Lower lobe of right lung (tissue), 2 donors: ENCODE measurements around the gene APOBR. TPM values are rescaled to one million over a fixed set of nuclear protein-coding genes. Genes with fewer than 3 reads are reported as not detected.

Source experiments
- ATAC-seq, 2 donors: fragments of 200-7000 bp; cut with Tn5 transposase; one replicate each; pipeline ENCODE4 v1.9.1; 2020 to 2022; ENCODE audit warnings: mild to moderate bottlenecking in 2 of 2, moderate library complexity in 2 of 2
- DNase-seq: peaks from one replicate; pipeline ENCODE4 v3.0.0-alpha.2; 2020
- H3K27ac ChIP-seq: fragments of 200-600 bp; one replicate; pipeline ENCODE4 v1.8.0; 2022
- H3K27me3 ChIP-seq: fragments of 200-600 bp; one replicate; pipeline ENCODE4 v1.8.0; 2022; ENCODE audit warnings: low read depth
- H3K36me3 ChIP-seq: fragments of 200-600 bp; one replicate; pipeline ENCODE4 v1.8.0; 2022; ENCODE audit warnings: mild to moderate bottlenecking
- H3K4me1 ChIP-seq: fragments of 200-600 bp; one replicate; pipeline ENCODE4 v1.8.0; 2022
- H3K4me3 ChIP-seq: fragments of 200-600 bp; one replicate; pipeline ENCODE4 v1.8.0; 2022; ENCODE audit warnings: mild to moderate bottlenecking
- H3K9me3 ChIP-seq: fragments of 200-600 bp; one replicate; pipeline ENCODE4 v1.8.0; 2022
- intact Hi-C: fragments of 100-400 bp; cut with DNase I; formaldehyde crosslinking; loops from one replicate; pipeline ENCODE4 v1.11.0; 2022
- total RNA-seq: library from RNA; stranded (reverse); fragmentation: NEBNext Ultra II Directional; extraction: Animal tissue kit (Norgen Biotek cat#: 25700); gene quantifications from one replicate; pipeline ENCODE4 v1.2.1, GENCODE V29; 2021
- TF ChIP-seq, protein P1 (sequence below): fragments of 200-600 bp; IDR thresholded peaks from one replicate; pipeline ENCODE4 v1.8.0; 2022; ENCODE audit warnings: antibody characterized with exemption, mild to moderate bottlenecking
- donor health status: DM: no; HTN: yes; CAD: no; lungs with severe emphysema.

The APOBR gene
- total RNA-seq, 1 donor from 2014 or later: 29.2 TPM

DNA sequence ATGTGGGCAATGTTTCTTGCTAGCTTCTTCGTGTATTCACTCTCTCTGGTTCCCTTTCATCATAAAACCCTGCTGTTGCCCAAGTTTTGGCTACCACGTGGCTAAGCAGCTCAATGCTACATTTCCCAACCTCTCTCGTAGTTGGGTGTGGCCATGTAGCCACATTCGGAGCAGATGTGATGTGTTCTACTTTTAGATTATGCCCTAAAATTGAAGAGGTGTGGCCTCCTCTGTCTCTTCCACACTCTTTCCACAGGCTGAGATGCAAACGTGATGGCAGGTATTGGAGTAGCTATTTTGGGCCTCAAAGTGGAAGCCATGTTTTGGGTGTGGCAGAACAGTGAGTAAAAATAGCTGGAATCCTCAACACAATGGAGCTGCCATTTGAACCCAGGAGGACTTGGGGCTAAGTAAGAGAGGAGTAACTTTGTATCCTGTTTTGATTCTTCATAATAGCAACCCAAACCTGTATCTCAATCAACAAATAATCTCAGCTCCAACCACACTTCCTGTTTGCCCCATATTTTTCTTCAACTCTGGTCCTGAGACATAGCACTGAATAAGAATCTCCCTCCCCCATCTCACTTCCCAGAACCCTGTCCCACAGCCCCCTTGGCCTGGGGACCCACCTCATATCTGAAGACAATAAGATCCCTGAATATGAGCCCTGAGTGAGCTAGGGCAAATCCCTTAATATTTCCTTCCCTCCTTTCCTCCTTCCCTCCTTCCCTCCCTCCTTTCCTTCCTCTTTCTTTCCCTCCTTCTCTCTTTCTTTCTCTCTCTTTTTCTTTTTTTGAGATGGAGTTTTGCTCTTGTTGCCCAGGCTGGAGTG lies 40.3 kb downstream of the APOBR start:
- Histone ChIP-seq H3K4me1 (peaks cover 69% of the 10 kb centered on the region), H3K36me3 (peaks cover 15% of the 10 kb centered on the region), H3K9me3 (no peaks in the 10 kb centered on the region), H3K27ac (peak overlapping the region; percentile 62), H3K27me3 (no peaks in the 10 kb centered on the region), H3K4me3 (no peak overlapping the region)
- TF ChIP-seq, protein P1, sequence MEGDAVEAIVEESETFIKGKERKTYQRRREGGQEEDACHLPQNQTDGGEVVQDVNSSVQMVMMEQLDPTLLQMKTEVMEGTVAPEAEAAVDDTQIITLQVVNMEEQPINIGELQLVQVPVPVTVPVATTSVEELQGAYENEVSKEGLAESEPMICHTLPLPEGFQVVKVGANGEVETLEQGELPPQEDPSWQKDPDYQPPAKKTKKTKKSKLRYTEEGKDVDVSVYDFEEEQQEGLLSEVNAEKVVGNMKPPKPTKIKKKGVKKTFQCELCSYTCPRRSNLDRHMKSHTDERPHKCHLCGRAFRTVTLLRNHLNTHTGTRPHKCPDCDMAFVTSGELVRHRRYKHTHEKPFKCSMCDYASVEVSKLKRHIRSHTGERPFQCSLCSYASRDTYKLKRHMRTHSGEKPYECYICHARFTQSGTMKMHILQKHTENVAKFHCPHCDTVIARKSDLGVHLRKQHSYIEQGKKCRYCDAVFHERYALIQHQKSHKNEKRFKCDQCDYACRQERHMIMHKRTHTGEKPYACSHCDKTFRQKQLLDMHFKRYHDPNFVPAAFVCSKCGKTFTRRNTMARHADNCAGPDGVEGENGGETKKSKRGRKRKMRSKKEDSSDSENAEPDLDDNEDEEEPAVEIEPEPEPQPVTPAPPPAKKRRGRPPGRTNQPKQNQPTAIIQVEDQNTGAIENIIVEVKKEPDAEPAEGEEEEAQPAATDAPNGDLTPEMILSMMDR: no peak
- ATAC-seq (peak in 1 of 2 donors; percentile 50), DNase-seq (peak; percentile 59)
- intact Hi-C loops: no loop called here

DNA sequence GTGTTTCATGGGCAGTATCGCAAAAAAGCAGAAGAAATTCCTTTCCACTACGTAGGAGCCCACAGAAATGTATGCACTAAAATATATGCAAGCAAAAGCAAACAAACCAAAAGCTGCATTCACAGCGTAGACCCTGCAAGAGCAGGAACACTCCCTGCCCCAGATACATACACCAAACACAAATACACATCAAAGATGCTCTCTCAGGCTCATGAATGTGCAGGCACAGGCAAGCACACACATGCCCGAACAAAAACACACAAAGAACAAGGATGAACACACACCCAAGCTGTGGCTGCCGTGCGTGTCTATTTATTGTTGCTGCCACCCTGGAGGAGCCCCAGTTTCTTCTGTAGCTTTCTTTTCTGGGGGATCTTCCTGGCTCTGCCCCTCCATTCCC lies 42.6 kb downstream of the APOBR start:
- intact Hi-C loops: no loop called here
- Histone ChIP-seq H3K36me3 (peaks cover 15% of the 10 kb centered on the region), H3K27ac (peak overlapping the region; percentile 53), H3K4me1 (peaks cover 61% of the 10 kb centered on the region), H3K27me3 (no peaks in the 10 kb centered on the region), H3K4me3 (peak overlapping the region; percentile 73), H3K9me3 (no peaks in the 10 kb centered on the region)
- TF ChIP-seq, protein P1: no peak
- no peak for DNase-seq
- ATAC-seq: no peak

GRCh38 chr16:28537964-28538732 lies 43.7 kb downstream of the APOBR start:
- peaks cover 55% of the 10 kb centered on the region for H3K4me1 ChIP-seq
- DNase-seq: peak; percentile 55
- intact Hi-C loops: no loop called here

GRCh38 chr16:28538733-28539596 lies 44.5 kb downstream of the APOBR start, which contains the start of gene NUPR1:
Gene NUPR1, minus strand, starts transcription at chr16:28538974. Its CDS starts 67 bp downstream, at chr16:28538907.
- Histone ChIP-seq H3K27me3 (no peaks in the 10 kb centered on the region), H3K9me3 (no peaks in the 10 kb centered on the region), H3K4me1 (peaks cover 48% of the 10 kb centered on the region), H3K36me3 (peaks cover 15% of the 10 kb centered on the region), H3K27ac (peak within 1 kb of the TSS; percentile 92), H3K4me3 (peak within 1 kb of the TSS; percentile 73)
- DNase-seq (peak; percentile 89), ATAC-seq (peak; percentile 94 to 97)
- intact Hi-C loops: no loop called here
- TF ChIP-seq, protein P1: no peak

More at GRCh38 chr16:28537964-28538732, 43.7 kb downstream of the APOBR start:
- H3K27me3 ChIP-seq: no peaks in the 10 kb centered on the region
- H3K4me3 ChIP-seq: peak overlapping the region; percentile 73
- peak overlapping the region; percentile 92 for H3K27ac ChIP-seq
- ATAC-seq: peak in 1 of 2 donors; percentile 33
- TF ChIP-seq, protein P1: no peak
- no peaks in the 10 kb centered on the region for H3K9me3 ChIP-seq
- H3K36me3 ChIP-seq: peaks cover 15% of the 10 kb centered on the region

GRCh38 chr16:28540346-28540745 lies 45.9 kb downstream of the APOBR start:
- intact Hi-C loops: no loop called here
- H3K4me1 ChIP-seq: peaks cover 34% of the 10 kb centered on the region

More at GRCh38 chr16:28540346-28540745, 45.9 kb downstream of the APOBR start:
- ATAC-seq (no peak), DNase-seq (no peak)
- Histone ChIP-seq H3K27me3 (no peaks in the 10 kb centered on the region), H3K9me3 (no peaks in the 10 kb centered on the region), H3K36me3 (peaks cover 15% of the 10 kb centered on the region), H3K4me3 (no peak overlapping the region), H3K27ac (peak overlapping the region; percentile 46)
- TF ChIP-seq, protein P1: no peak
